Left renal pelvis (tissue), 4 donors: ENCODE results near the gene HIF3A. TPM values are rescaled to one million over a fixed set of nuclear protein-coding genes. Genes with fewer than 3 reads are reported as not detected.

ENCODE experiments used
- DNase-seq, 4 donors: peaks; one replicate each; pipeline ENCODE4 v3.0.0-alpha.2; 2013; ENCODE audit warnings: low read depth in 4 of 4, low spot score in 3 of 4
- polyA plus RNA-seq, 4 donors: library from polyadenylated mRNA; unstranded; fragments of 120-200 nt; gene quantifications; one replicate each; pipeline ENCODE4 v1.2.1, GENCODE V29; 2013; ENCODE audit not compliant: insufficient read length in 4 of 4

Gene HIF3A
- polyA plus RNA-seq, 4 donors, result 25.9 to 66.4 (median 37.3) TPM

GRCh38 chr19:46376241-46377153 lies 79.7 kb downstream of the HIF3A start:
- DNase-seq, result no peak

GRCh38 chr19:46378268-46378667 lies 81.4 kb downstream of the HIF3A start:
- no peak for DNase-seq

- no peak for DNase-seq
Observed at GRCh38 chr19:46380690-46381089, 83.8 kb downstream of the HIF3A start.

GRCh38 chr19:46381346-46381745 lies 84.5 kb downstream of the HIF3A start:
- no peak for DNase-seq

- no peak for DNase-seq
Observed at GRCh38 chr19:46381756-46382345, 85.0 kb downstream of the HIF3A start.

- DNase-seq, result no peak
Observed at GRCh38 chr19:46383171-46383815, 86.5 kb downstream of the HIF3A start.

- no peak for DNase-seq
Observed at GRCh38 chr19:46383846-46384245, 87.0 kb downstream of the HIF3A start.

- no peak for DNase-seq
Observed at GRCh38 chr19:46384396-46384795, 87.6 kb downstream of the HIF3A start.

- no peak for DNase-seq
Observed at GRCh38 chr19:46385636-46386035, 88.8 kb downstream of the HIF3A start.

- DNase-seq, result no peak
Observed at GRCh38 chr19:46386151-46386550, 89.3 kb downstream of the HIF3A start.

- DNase-seq, result no peak
Observed at GRCh38 chr19:46386996-46387712, 90.3 kb downstream of the HIF3A start.

- DNase-seq, result no peak
Observed at GRCh38 chr19:46387713-46388130, 90.9 kb downstream of the HIF3A start.

- no peak for DNase-seq
Observed at GRCh38 chr19:46388311-46389095, 91.7 kb downstream of the HIF3A start.

GRCh38 chr19:46390121-46390858 lies 93.4 kb downstream of the HIF3A start:
- DNase-seq, result no peak

GRCh38 chr19:46390866-46391265 lies 94.0 kb downstream of the HIF3A start:
- no peak for DNase-seq

- no peak for DNase-seq
Observed at GRCh38 chr19:46391296-46392251, 94.7 kb downstream of the HIF3A start.

- no peak for DNase-seq
Observed at GRCh38 chr19:46392252-46392801, 95.5 kb downstream of the HIF3A start.

GRCh38 chr19:46392837-46393236 lies 96.0 kb downstream of the HIF3A start:
- DNase-seq, result no peak
